GM18505 (cell line): ENCODE data around the gene URB2.
A peak's percentile ranks its signal among the peaks of the same experiment; 100 is the strongest.
"Not testable (repeated sequence)": the region's sequence is repeated elsewhere in the genome, so short reads cannot be mapped to it uniquely, and the experiment has no call there.

Source experiments
- ATAC-seq: cut with Tn5 transposase; IDR thresholded peaks from one replicate; pipeline ENCODE4 v1.9.1; 2021; ENCODE audit not compliant: unreplicated experiment
- POLR2A ChIP-seq: IDR thresholded peaks from 4 replicates; pipeline ENCODE4 v1.6.1; 2011; ENCODE audit warnings: borderline replicate concordance; ENCODE audit not compliant: insufficient read depth, insufficient read length; ENCODE audit errors: extremely low read depth

The URB2 gene

DNA sequence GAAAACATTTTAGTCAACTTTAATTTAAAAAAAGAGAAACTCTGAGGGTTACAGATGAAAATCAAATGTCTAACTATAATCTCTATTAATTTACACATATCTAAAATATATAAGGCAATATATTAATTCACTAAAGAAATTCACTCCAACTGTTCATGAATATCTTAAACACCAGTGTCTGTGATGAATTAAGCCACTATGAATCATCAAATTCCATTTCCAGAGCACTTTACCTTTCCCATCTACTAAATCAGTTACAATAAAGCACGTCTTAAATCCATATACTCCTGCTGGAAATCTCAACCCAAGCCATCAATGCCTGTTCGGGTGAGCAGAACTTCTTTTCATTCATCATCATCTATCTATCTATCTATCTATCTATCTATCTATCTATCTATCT is 4.4 kb upstream of the URB2 start:
- no peak for TF ChIP-seq POLR2A
- ATAC-seq: no peak

DNA sequence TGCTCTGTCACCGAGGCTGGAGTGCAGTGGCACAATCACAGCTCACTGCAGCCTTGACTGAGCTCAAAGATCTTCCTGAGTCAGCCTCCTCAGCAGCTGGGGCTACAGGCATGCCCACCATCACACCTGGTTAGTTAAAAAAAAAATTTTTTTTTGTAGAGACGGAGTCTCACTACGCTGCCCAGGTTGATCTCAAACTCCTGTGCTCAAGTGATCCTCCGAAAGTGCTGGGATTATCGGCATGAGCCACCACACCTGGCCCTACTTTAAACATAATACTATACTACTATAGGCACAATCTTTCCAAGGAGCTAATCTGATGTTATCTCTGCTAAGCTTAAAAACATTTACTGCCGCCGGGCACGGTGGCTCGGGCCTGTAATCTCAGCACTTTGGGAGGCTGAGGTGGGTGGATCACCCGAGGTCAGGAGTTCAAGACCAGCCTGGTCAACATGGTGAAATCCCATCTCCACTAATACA is 3.4 kb upstream of the URB2 start:
- ATAC-seq: not testable (repeated sequence)

DNA sequence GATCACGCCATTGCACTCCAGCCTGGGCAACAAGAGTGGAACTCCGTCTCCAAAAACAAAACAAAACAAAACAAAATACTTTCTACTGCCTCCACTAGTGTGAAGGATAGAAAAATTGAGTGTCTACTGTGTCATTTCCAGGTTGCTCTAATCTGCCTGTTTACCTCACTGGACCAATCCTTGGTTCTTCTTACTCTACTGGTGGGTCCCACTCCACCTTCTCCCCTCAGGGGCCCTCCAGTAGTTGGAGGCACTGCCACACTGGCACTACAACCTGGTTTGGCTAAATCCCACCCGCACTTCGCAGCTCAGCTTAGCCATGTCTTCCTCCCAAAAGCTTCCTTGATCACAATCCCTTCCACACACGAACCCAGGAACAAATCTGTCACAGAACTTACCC is 2.8 kb upstream of the URB2 start:
- ATAC-seq: no peak
- no peak for TF ChIP-seq POLR2A

DNA sequence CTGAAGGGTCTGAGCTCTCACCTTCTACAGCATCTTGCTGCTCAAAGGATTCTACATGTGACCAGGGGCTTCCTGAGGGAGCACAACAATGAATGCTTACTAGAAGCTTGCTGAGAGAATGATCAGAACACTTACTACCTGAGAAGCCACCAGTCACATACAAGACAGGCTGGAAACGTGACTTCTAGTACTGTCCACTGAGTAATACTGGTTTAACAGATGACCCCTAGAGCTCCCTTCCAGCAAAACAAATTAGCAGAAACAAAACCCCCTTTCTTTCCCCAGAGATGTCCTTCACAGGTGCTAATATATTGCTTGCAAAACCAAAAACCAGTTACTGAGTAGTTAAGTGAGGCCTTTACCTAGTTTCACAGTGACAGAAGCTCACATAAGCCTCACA is 2.2 kb upstream of the URB2 start:
- no peak for ATAC-seq
- TF ChIP-seq POLR2A: no peak

DNA sequence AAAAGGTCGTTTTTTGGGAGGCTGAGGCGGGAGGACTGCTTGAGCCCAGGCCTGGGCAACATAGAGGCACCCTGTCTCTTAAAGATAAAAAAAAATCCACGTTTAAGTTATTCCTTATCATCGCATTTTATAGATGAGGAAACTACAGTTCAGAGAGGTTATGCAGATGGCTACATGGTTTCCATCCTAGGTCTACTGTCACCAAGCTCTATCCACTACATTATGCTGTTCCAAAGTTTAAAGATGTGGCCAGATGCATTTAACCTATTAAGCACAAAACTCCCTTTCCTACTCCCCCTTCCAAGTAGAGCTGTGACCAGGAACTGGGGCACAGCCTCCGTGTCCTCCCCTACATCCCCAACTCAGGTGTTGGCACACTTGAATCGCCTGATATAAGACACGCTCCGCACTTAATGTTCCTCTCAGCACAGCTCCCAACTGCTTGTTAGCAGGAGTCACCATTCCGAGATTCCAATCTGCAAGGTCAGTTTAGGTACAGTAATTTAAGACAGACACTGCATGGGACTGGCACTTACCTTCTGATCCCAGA is 1.5 kb upstream of the URB2 start:
- no peak for ATAC-seq
- no peak for TF ChIP-seq POLR2A

DNA sequence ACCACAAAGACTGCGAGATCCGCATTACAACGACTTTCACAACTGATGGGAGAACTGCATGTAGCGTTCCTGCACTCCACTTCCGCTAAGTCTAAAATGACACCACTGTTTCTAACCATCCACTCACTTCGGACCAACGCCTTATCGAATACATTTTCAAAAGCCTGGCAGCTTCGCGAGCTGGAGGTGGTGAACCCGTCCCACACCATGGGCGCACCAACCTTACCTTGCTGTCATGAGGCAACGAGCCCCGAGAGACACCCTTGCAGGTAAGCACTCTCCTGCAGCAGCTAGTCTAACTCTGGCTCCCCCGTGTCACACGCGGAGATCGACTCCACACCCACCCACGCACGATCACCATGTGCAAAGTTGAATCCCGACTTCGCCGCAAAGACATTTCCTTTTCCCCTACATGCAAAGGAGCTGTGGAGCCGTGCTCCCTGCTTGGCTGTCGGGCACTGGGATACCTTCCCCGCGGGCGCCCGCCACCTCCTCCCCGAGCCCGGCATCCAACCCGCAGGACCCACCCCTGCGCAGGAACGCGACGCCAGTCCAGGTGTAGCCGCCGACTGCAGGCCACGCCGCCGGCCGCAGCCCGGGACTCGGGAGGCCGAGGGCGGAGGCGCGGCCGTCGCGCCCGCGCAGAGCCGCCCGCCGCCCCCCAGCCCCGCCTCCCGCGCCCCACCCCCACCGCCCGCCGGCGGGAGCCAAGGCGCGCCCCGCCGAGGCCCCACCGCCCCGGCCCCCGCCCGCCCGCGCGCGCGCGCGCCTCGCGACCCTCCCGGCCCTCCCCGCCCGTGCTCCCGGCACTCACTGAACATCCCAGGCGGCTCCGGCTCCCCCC is 754 bp upstream of the URB2 start:
- ATAC-seq: peak; percentile 37
- no peak for TF ChIP-seq POLR2A

DNA sequence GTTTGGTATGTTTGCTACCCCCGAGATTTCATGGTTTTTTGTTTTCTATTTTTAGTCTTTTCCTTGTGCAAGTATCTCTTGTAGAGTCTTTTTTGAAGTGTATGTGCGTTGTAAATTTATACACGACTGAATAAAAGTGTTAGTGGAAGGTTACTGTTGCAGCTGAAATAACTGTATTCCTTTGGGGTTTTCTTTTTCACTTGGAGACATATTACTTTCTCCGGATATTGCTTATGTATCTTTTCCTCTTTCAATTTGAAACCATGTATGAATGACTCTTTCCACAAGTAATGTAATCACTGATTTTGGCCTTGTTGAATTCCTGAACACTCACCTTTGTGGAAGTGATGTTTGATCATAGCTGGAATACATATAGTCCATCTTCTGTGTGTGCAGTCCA is 956 bp downstream of the URB2 start:
- no peak for ATAC-seq
- no peak for TF ChIP-seq POLR2A

DNA sequence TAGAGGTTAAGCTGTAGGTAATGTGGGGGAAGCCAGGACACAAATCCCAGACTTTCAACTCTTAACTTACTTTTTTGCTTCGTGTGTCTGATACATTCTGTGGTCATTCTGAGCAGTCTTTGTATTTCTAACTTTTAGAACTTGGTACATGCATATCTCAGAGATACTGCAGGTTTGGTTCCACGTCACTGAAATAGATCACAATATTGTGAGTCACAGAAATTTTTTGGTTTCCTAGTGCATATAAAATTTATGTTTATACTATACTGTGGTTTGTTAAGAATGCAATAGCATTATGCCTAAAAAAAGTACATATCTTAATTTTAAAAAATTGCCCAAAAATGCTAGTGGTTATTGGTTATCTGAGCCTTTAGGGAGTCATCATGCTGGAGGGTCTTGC is 3.2 kb downstream of the URB2 start:
- TF ChIP-seq POLR2A: no peak
- ATAC-seq: no peak

DNA sequence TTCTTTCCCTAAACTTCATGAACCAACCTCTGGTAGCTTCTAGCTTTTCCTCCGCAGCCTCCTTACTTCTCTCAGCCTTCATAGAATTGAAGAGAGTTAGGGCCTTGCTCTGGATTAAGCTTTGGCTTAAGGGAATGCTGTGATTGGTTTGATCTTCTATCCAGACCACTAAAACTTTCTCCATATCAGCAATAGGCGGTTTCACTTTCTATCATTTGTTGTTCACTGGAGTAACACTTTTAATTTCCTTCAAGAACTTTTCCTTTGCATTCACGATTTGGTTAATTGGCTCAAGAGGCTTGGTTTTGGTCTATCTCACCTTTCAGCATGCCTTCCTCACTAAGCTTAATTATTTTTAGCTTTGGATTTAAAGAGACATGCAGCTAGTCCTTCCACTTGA is 5.1 kb downstream of the URB2 start:
- no peak for ATAC-seq
- TF ChIP-seq POLR2A: no peak

DNA sequence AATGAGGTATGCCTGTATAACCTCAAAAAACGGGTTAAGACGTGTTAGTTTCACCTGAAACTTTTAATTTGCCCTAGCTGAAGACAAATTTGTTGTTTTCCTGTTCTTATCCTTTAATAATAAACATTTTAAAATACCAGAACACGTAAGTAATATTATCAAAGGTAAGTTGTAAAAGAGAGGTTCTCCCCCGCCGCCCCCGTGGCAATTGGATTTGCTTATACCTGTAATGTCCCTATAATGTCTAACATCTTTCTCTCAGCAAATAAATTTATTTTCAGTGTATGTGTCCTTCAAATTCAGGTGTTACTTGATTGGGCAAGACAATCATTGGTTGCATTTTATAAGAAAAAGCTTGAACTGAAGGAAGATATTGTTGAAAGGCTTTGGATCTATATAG is 5.9 kb downstream of the URB2 start:
- no peak for ATAC-seq
- no peak for TF ChIP-seq POLR2A

DNA sequence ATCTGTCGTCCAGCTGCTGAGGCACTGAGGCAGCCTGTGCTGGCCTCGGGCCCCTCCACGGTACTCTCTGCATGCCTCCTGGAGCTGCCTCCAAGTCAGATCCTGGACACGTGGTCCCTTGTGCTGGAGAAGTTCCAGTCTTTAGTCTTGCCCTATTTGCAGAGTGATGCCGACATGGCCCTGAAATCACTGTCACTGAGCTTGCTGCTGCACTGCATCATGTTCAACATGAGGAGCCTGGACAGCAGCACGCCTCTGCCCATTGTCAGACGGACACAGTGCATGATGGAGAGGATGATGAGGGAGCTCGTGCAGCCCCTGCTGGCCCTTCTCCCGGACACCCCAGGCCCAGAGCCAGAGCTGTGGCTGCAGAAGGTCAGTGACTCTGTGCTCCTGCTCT is 10.0 kb downstream of the URB2 start:
- no peak for ATAC-seq
- no peak for TF ChIP-seq POLR2A

DNA sequence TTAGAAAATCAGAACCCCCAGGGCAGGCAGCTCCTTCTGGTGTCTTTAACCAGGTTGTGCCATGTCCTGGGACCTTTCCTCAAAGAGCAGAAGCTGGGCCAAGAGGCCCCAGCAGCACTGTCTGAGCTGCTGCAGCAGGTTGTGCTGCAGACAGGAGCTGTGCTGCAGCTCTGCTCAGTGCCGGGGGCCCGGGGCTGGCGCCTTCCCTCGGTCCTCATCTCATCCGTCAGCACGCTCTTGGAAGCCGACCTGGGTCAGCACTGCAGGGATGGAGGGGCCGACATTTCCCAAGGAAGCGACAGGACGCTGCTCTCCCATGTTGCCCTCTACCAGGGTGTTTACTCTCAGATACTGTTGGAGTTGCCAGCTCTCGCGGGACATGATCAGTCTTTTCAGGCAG is 11.7 kb downstream of the URB2 start:
- TF ChIP-seq POLR2A: no peak
- no peak for ATAC-seq

DNA sequence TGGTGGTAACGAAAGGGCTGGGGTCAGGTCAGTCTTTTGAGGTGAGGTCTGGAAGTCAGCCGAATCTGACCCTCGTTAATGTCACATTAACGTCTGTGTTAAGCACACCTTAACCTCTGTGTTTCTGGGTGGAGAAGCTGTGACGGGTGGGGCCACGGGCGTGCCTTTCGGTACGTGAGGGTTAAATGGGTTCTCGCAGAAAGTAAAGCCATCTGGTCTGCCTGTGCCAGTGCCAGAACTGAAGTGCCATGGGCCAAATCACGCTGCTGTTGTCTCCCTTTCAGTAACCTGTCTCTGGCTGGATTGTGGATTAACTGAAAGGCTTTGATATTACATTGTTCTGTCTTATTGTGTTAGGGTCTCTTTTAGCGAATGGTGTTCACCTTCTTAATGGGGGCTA is 14.4 kb downstream of the URB2 start:
- ATAC-seq: no peak
- TF ChIP-seq POLR2A: no peak

DNA sequence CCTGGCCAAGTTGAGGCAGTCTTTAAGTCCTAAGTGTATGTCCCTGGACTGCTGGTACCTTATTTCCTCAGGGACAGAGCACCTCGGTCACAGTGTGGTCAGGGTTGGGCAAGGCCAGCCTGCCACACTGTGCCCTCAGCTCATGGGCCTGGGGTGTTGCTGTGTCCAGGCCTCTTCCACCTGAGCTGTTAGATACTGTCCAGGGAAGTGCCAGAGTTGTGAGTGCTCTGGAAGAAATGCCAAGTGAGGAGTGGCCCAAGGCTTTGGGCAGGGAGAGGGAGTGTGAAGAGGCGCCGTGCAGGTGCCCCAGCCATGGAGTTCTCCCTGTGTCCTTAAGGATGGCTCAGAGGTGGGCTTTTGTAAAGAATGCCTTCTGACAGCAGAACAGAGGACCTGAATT is 15.3 kb downstream of the URB2 start:
- TF ChIP-seq POLR2A: no peak
- no peak for ATAC-seq

DNA sequence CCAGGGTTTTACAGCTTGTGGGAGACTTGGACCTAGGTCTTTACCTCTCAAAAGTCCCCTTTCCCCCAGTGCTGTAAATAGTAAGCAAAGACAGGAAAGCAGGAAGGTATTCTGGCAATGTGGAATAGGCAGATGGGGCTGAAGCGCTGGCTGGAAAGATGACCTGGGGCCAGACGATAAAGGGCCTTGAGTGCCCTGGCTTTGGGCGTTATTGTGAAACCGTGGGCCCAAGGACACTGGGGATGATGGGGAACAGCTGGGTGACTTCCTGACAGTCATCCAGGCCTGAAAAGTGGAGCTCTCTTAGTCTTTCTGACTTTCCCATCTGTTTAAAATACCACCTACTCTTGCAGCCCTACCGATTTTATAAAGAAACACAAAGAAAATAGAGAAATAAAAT is 16.3 kb downstream of the URB2 start:
- ATAC-seq: no peak
- no peak for TF ChIP-seq POLR2A

DNA sequence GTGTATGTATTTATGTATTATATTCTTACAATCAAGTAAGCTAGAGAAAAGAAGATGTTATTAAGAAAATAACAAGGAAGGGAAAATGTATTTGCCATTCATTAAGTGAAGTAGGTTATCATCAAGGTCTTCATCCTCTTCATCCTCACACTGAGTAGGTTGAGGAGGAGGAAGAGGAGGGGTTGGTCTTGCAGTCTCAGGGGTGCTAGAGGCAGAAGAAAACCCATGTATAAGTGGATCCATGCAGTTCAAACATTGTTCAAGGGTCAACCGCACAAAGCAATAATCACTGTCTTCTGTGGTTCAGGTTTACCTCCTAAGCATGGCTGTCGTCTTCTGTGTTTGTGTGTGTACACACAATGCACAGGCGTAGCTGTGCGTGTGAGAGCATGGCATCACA is 16.9 kb downstream of the URB2 start:
- no peak for TF ChIP-seq POLR2A
- no peak for ATAC-seq
